Measurements from ENCODE around the gene TOX4. TPM values are rescaled to one million over a fixed set of nuclear protein-coding genes. Genes with fewer than 3 reads are reported as not detected.

Gene TOX4
- total RNA-seq, 4 donors from 2014 or later, result 19.4 to 78.0 (median 59.0) TPM

DNA sequence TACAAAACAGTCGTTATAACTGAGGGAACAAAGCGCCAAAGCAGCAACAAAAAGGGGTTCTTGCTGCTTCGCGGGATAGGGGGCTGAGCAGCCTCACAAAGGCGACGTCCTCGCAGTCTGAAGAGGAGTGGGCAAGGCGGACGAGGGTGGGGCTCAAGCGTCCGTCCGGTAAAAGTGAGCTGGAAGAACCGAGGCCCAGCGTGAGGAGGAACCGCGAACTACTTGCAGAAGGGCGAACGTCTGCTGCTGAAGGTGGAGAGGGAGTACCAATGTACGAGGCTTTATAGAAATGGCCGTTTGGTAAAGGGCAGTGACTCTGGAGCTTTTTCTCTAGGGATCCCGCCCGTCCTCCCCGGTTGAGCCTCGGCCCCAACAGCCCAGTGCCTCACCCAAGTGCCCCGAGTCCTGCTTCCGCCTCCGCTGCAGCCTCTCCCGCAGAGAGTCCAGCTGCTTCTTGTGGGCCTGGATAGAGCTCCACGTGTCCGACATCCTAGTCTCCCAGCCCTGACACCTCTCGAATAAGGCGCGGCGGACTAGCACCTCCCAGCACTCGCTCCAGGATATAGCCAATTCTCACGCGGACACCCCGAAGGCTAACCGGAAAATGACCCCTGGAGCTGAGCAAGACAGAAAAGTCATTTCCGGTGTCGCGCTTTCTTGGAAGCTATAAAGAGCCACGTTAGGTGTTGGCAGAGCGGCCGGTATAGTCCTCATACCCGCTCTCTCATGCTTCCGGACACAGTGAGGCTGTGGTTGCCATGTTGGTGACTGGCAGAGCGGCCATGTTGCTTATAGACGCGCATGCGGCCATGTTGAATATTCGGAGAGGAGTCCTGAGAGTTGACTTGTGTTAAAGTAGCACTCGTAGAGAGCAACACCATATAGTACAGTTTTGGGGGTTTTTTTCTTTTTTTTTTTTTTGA is 34.0 kb downstream of the TOX4 start, which contains the start of gene METTL3:
TSS of gene METTL3 (minus strand) at position 606 of the 923 bp plus-strand sequence. CDS start at position 489, 117 bp downstream.
- no peaks in the 10 kb centered on the region for H3K4me1 ChIP-seq
- H3K9me3 ChIP-seq, result no peaks in the 10 kb centered on the region
- peak within 1 kb of the TSS; percentile 80 to 83 for H3K27ac ChIP-seq
- H3K27me3 ChIP-seq, result no peaks in the 10 kb centered on the region
- no peaks in the 10 kb centered on the region for H3K36me3 ChIP-seq
- H3K4me3 ChIP-seq, result peak within 1 kb of the TSS; percentile 76 to 91
- peak in 1 of 2 donors; percentile 34 for TF ChIP-seq POLR2A (IDR thresholded peaks at IDR 0.05)
- TF ChIP-seq, protein P1, sequence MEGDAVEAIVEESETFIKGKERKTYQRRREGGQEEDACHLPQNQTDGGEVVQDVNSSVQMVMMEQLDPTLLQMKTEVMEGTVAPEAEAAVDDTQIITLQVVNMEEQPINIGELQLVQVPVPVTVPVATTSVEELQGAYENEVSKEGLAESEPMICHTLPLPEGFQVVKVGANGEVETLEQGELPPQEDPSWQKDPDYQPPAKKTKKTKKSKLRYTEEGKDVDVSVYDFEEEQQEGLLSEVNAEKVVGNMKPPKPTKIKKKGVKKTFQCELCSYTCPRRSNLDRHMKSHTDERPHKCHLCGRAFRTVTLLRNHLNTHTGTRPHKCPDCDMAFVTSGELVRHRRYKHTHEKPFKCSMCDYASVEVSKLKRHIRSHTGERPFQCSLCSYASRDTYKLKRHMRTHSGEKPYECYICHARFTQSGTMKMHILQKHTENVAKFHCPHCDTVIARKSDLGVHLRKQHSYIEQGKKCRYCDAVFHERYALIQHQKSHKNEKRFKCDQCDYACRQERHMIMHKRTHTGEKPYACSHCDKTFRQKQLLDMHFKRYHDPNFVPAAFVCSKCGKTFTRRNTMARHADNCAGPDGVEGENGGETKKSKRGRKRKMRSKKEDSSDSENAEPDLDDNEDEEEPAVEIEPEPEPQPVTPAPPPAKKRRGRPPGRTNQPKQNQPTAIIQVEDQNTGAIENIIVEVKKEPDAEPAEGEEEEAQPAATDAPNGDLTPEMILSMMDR (IDR thresholded peaks at IDR 0.05), result peak in 2 of 4 experiments; percentile 8 to 18
- intact Hi-C loops (cut with DNase I; ENCODE audit: low total_unique reads), result no loop called here
- DNase-seq, result peak; percentile 98 to 99

DNA sequence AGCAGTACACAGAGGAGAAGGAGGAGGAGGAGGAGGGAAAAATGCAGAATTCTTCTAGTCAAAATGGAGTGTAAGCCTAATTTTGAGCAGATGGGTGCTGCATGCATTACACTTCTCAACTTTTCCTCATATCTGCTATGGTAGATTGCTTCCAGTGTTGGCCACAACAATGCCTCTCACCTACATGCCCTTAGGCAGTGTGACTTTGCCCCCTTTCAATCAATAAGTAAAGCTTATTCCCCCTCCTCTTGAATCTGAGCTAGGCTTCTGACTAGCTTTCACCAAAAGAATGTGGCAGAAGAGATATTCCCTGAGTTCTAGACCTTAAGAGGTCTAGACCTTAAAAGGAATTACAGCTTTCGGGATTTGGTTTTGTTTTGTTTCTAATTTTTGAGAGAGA is 37.3 kb downstream of the TOX4 start:
- Histone ChIP-seq H3K36me3 (no peaks in the 10 kb centered on the region), H3K27ac (no peak overlapping the region), H3K4me1 (no peaks in the 10 kb centered on the region), H3K9me3 (no peaks in the 10 kb centered on the region), H3K4me3 (no peak overlapping the region), H3K27me3 (no peaks in the 10 kb centered on the region)
- DNase-seq, result no peak
- intact Hi-C loops (cut with DNase I; ENCODE audit: low total_unique reads), result no loop called here
- TF ChIP-seq POLR2A (IDR thresholded peaks at IDR 0.05), result no peak
- TF ChIP-seq, protein P1 (IDR thresholded peaks at IDR 0.05), result no peak

DNA sequence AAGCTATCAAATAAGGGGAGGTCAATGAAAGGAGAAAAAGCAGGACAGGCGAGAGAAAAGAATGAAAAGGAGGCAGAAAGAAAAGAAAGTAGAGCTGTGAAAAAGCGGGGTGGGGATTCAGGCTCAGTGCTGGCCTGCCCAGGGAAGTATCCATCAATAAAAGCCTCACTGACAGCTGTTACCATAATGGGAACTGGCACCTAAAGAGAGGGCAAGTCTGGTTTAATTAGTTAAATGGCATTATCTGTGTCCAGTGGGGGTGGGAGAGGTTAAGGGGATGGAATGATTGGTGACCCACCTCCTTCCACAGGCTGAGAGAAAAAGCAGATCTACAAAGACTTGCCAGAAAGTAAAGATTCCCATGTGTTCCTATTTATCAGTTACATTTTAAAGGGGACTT is 41.7 kb downstream of the TOX4 start:
- H3K27ac ChIP-seq, result no peak overlapping the region
- H3K27me3 ChIP-seq, result no peaks in the 10 kb centered on the region
- no peaks in the 10 kb centered on the region for H3K36me3 ChIP-seq
- no peak for TF ChIP-seq POLR2A (IDR thresholded peaks at IDR 0.05)
- TF ChIP-seq, protein P1 (IDR thresholded peaks at IDR 0.05), result no peak
- H3K4me1 ChIP-seq, result no peaks in the 10 kb centered on the region
- no peak overlapping the region for H3K4me3 ChIP-seq
- intact Hi-C loops (cut with DNase I; ENCODE audit: low total_unique reads), result no loop called here
- DNase-seq, result no peak
- H3K9me3 ChIP-seq, result no peaks in the 10 kb centered on the region

DNA sequence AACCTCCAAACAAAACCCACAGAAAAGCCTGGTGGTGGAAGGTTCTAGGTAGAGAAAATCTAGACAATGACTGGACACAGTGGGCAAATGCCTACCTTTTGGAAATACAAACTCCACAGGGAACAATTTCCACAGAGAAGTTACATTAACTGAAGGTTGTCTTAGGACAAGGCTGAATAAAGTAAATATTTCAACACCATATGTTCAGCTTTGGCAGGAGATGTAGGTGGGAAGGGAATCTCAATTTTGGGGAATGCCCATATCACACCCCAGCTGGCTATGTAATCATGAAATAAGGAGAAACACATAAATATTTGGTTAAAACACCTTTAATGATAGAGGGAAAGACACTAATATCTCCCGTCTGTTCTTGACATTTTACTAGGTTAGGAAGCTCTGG is 43.8 kb downstream of the TOX4 start:
- no peak overlapping the region for H3K4me3 ChIP-seq
- no peak overlapping the region for H3K27ac ChIP-seq
- intact Hi-C loops (cut with DNase I; ENCODE audit: low total_unique reads), result no loop called here
- no peak for DNase-seq
- TF ChIP-seq, protein P1 (IDR thresholded peaks at IDR 0.05), result no peak
- no peak for TF ChIP-seq POLR2A (IDR thresholded peaks at IDR 0.05)
- H3K4me1 ChIP-seq, result no peaks in the 10 kb centered on the region
- no peaks in the 10 kb centered on the region for H3K36me3 ChIP-seq
- no peaks in the 10 kb centered on the region for H3K27me3 ChIP-seq
- H3K9me3 ChIP-seq, result no peaks in the 10 kb centered on the region

DNA sequence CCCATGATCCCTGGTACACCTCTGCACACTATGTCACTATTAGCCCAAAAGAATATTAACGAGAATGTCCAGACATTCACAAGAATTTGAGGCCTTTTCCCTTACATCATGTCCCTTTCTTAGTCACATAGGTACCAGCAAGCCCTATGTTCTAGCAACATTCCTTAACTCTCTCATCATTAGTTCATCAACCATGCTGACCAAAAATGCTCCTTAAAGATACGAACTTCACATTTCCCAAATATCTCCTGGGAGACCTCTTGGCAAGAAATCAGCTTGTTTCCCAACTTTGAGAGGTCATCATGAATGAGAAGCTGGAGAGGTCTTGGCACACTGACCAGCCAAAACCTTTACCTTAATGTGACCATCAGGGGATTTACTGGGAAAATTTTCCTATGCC is 44.5 kb downstream of the TOX4 start:
- H3K9me3 ChIP-seq, result no peaks in the 10 kb centered on the region
- DNase-seq, result no peak
- no peak overlapping the region for H3K27ac ChIP-seq
- intact Hi-C loops (cut with DNase I; ENCODE audit: low total_unique reads), result no loop called here
- H3K4me3 ChIP-seq, result no peak overlapping the region
- TF ChIP-seq POLR2A (IDR thresholded peaks at IDR 0.05), result no peak
- TF ChIP-seq, protein P1 (IDR thresholded peaks at IDR 0.05), result no peak
- H3K36me3 ChIP-seq, result no peaks in the 10 kb centered on the region
- H3K4me1 ChIP-seq, result no peaks in the 10 kb centered on the region
- no peaks in the 10 kb centered on the region for H3K27me3 ChIP-seq
